ENCODE results near the gene RBM28. TPM values are rescaled to one million over a fixed set of nuclear protein-coding genes. Genes with fewer than 3 reads are reported as not detected.

Gene RBM28
- total RNA-seq, 2 donors from 2014 or later, result 30.4 to 46.6 TPM

DNA sequence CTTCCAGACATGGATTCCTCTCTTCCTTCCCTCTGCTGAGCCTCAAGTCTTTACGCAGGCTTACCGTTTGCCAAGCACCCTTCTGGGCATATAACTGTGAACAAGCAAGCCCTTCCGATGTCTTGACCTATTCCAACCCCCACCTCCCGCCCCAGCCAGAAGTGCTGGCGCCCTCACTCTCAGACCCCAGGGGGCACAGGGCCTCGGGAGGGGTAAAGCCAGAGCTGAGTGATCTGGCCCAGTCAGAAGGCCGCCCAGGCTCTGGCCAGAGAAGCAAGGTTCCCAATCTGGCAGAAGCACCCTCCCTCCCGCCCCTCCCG lies 16.6 kb upstream of the RBM28 start:
- H3K27ac Mint-ChIP-seq, result no peak overlapping the region
- H3K4me3 Mint-ChIP-seq, result peak overlapping the region; percentile 78
- no peaks in the 10 kb centered on the region for H3K36me3 Mint-ChIP-seq (ENCODE audit: low read depth)
- peaks cover 25% of the 10 kb centered on the region for H3K4me1 Mint-ChIP-seq
- no peak for ATAC-seq (replicated peaks)
- H3K27me3 Mint-ChIP-seq, result peaks cover 22% of the 10 kb centered on the region
- no peaks in the 10 kb centered on the region for H3K9me3 Mint-ChIP-seq

- peaks cover 25% of the 10 kb centered on the region for H3K4me1 Mint-ChIP-seq
- no peak overlapping the region for H3K4me3 Mint-ChIP-seq
- H3K36me3 Mint-ChIP-seq (ENCODE audit: low read depth), result no peaks in the 10 kb centered on the region
- H3K27me3 Mint-ChIP-seq, result peaks cover 19% of the 10 kb centered on the region
- no peak for ATAC-seq (replicated peaks)
- no peaks in the 10 kb centered on the region for H3K9me3 Mint-ChIP-seq
- H3K27ac Mint-ChIP-seq, result no peak overlapping the region
These were observed 16.2 kb upstream of the RBM28 start for GRCh38 chr7:128359939-128360338.

- Mint-ChIP-seq H3K4me3 (no peak overlapping the region), H3K4me1 (peaks cover 25% of the 10 kb centered on the region), H3K9me3 (no peaks in the 10 kb centered on the region), H3K36me3 (ENCODE audit: low read depth) (no peaks in the 10 kb centered on the region), H3K27ac (no peak overlapping the region), H3K27me3 (peaks cover 13% of the 10 kb centered on the region)
- no peak for ATAC-seq (replicated peaks)
These were observed 15.6 kb upstream of the RBM28 start for GRCh38 chr7:128359336-128359735.

DNA sequence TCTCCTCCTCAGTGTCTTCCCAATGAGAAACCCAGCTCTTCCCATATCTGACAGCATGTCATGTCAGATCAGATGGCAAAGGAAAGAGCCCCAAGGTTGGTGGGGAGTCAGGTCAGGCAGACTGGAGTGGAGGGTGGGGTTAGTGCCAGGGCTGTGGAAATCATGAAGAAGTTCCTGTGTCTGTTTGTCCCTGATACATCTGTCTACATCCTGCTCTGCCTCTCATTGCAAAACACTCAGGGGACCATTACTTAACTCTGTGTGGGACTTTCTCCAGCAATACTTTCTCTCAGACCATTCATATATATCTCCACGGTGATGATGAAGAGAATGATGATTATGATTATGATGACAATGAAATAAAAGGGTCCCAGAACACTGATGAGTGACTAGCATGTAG lies 14.5 kb upstream of the RBM28 start:
- no peaks in the 10 kb centered on the region for H3K36me3 Mint-ChIP-seq (ENCODE audit: low read depth)
- H3K27me3 Mint-ChIP-seq, result peaks cover 14% of the 10 kb centered on the region
- H3K9me3 Mint-ChIP-seq, result no peaks in the 10 kb centered on the region
- no peak overlapping the region for H3K27ac Mint-ChIP-seq
- H3K4me1 Mint-ChIP-seq, result peaks cover 25% of the 10 kb centered on the region
- H3K4me3 Mint-ChIP-seq, result no peak overlapping the region
- ATAC-seq (replicated peaks), result no peak

GRCh38 chr7:128357217-128357613 lies 13.5 kb upstream of the RBM28 start:
- Mint-ChIP-seq H3K27ac (no peak overlapping the region), H3K27me3 (peaks cover 21% of the 10 kb centered on the region), H3K4me3 (no peak overlapping the region), H3K9me3 (no peaks in the 10 kb centered on the region), H3K36me3 (ENCODE audit: low read depth) (no peaks in the 10 kb centered on the region), H3K4me1 (peaks cover 17% of the 10 kb centered on the region)
- no peak for ATAC-seq (replicated peaks)

DNA sequence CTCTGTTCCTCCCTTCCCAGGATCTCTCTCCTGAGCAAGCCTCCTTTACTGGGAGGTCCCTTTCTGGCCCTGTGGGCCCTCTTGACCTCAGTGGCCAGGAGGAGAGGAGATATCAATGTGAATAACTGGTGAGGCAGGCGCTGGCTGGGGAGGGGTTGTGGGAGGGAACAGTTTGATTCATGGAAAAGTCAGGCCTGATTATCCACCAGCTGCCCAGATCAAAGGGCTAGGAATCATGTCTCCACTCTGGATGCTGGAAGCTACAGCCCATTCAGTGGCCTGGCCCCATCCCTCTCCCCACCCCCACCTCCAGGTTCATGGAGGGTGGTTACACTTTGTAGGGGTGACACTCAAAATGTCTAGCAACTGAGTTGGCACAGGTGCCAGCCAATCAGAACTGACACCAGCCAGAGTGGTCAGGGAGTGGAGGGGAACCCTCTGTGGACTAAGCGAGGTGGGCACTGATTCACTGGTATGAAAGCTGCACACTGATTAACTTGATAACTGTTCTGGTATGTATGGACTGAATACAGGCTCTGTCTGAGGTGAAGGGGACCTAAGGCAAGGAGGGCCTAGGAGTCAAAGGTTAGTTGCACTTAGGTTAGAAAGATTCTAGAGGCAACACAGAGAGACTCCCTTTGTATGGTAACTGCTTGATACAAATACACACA lies 13.0 kb upstream of the RBM28 start:
- Mint-ChIP-seq H3K36me3 (ENCODE audit: low read depth) (no peaks in the 10 kb centered on the region), H3K27ac (no peak overlapping the region), H3K27me3 (peaks cover 21% of the 10 kb centered on the region)

DNA sequence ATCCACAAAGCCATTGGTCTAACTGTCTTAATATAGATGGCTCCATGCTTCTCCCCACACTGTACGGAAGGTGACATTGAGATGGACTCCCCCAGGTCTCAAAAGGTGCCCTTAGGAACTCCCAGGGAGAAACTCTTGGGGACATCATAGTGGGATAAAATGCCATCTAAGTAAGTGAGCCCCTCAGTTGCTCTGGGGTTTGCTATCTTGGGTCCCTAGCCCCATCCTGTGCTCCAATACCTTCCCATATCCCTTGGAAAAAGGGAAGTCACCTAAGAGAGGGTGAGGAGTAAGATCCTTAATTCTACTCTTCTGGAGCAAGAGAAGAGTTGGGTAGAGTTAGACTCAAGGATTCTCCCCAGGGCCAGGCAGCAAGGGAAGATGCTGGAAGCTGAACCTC lies 9.9 kb upstream of the RBM28 start:
- Mint-ChIP-seq H3K9me3 (no peaks in the 10 kb centered on the region), H3K27me3 (peaks cover 14% of the 10 kb centered on the region), H3K4me3 (peak overlapping the region; percentile 44), H3K36me3 (ENCODE audit: low read depth) (no peaks in the 10 kb centered on the region), H3K27ac (no peak overlapping the region), H3K4me1 (peaks cover 6% of the 10 kb centered on the region)
- ATAC-seq (replicated peaks), result no peak

More for the DNA sequence above, 13.0 kb upstream of the RBM28 start:
- no peak for ATAC-seq (replicated peaks)
- Mint-ChIP-seq H3K4me3 (no peak overlapping the region), H3K4me1 (peaks cover 11% of the 10 kb centered on the region), H3K9me3 (no peaks in the 10 kb centered on the region)

DNA sequence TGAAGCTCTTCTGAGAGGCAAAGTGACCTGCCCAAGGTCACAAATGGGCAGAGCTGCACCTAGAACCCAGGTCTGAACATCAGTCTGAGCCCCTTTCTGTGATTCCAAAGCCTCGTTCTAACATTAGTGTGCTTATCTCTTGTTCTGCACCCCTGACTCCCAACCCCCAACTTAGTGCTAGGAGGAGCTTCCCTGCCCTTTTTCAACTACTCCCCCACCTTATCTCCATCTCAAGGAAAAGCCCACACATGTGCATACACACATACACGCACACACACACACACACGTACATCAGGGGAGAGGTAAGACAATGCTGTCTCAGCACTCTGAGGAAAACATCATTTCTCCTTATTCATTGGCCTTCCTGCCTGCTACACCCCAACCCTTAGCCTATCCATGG lies 9.5 kb upstream of the RBM28 start:
- Mint-ChIP-seq H3K9me3 (no peaks in the 10 kb centered on the region), H3K4me1 (peaks cover 6% of the 10 kb centered on the region), H3K36me3 (ENCODE audit: low read depth) (no peaks in the 10 kb centered on the region), H3K4me3 (peak overlapping the region; percentile 44), H3K27ac (no peak overlapping the region), H3K27me3 (peaks cover 14% of the 10 kb centered on the region)
- ATAC-seq (replicated peaks), result no peak

GRCh38 chr7:128352636-128353035 lies 8.9 kb upstream of the RBM28 start:
- Mint-ChIP-seq H3K36me3 (ENCODE audit: low read depth) (no peaks in the 10 kb centered on the region), H3K27ac (no peak overlapping the region)

GRCh38 chr7:128352153-128352537 lies 8.4 kb upstream of the RBM28 start:
- Mint-ChIP-seq H3K9me3 (no peaks in the 10 kb centered on the region), H3K27ac (no peak overlapping the region), H3K4me1 (peaks cover 6% of the 10 kb centered on the region), H3K4me3 (no peak overlapping the region), H3K27me3 (peaks cover 14% of the 10 kb centered on the region), H3K36me3 (ENCODE audit: low read depth) (no peaks in the 10 kb centered on the region)
- ATAC-seq (replicated peaks), result peak; percentile 40

More at GRCh38 chr7:128352636-128353035, 8.9 kb upstream of the RBM28 start:
- peaks cover 6% of the 10 kb centered on the region for H3K4me1 Mint-ChIP-seq
- peaks cover 14% of the 10 kb centered on the region for H3K27me3 Mint-ChIP-seq
- H3K9me3 Mint-ChIP-seq, result no peaks in the 10 kb centered on the region
- ATAC-seq (replicated peaks), result no peak
- H3K4me3 Mint-ChIP-seq, result peak overlapping the region; percentile 44

DNA sequence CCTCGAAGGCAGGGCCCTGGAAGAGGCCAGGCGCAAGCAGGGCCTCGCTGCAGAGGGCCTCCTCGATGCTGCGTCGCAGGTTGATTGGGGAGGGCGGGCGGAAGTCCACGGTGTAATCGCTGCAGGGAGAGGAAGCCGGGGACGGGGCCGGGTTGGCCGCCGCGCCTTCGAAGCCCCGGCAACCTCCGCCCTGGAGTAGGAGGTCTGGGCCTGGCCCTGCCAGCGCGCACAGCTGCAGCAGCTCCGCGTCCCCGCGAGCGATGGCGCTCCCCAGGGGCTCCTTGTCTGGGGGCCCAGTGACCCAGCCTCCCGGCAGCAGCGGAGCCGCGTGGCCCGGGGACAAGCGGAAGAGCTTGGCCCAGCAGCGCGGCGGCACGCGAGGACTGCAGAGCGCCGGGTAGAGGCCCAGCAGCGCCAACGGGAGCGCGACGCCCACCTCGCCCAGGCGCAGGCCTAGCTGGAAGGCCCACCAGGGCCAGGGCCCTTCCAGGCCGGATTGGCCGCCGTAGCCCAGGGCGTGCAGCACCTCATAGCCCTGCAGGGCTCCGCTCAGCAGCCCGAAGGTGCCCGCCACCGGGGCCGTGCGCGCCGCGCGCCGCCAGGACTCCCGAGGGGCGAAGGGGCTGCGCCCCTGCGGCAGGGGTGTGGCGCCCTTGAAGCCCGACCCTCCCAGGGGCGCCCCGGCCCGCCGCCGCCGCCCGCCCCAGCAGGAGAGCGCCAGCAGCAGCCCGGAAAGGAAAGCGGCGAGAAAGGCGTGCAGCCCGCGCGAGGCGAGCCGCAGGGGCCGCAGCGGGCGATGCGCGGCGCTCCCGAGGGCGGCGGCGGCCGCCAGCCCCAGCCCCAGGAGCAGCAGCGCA lies 7.8 kb upstream of the RBM28 start:
- Mint-ChIP-seq H3K4me1 (peaks cover 6% of the 10 kb centered on the region), H3K9me3 (no peaks in the 10 kb centered on the region), H3K27me3 (peaks cover 14% of the 10 kb centered on the region), H3K4me3 (no peak overlapping the region), H3K36me3 (ENCODE audit: low read depth) (no peaks in the 10 kb centered on the region), H3K27ac (no peak overlapping the region)
- peak; percentile 31 for ATAC-seq (replicated peaks)

DNA sequence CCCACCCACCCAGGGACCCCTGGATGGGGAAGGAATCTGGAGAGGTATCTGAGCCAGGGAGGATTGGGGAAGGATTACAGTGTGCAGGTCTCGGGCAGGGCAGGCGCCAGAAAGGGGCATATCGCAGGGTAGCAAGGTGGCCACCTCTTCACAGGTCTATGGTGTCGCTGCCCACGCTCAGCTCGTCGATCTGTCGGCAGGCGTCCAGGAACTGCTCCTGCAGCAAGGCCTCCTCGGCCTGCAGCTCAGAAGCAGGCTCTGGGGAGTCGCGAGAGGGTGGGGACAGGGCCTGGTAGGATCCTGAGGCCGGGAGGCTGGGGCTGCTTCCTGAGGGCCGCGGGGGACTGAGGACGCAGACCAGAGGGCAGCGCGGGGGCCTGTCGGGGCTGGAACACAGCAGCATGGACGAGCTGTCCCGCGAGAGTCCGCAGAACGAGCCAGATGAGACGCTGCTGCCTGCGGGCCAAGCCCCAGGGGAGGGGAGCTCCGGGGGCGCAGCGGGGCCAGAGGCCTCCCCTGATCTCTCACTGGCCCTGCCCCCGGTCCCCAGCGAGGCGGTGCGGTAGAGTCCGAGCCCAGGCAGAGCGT lies 7.1 kb upstream of the RBM28 start:
- no peaks in the 10 kb centered on the region for H3K9me3 Mint-ChIP-seq
- H3K4me1 Mint-ChIP-seq, result peaks cover 4% of the 10 kb centered on the region
- H3K27me3 Mint-ChIP-seq, result peaks cover 14% of the 10 kb centered on the region
- ATAC-seq (replicated peaks), result no peak
- H3K36me3 Mint-ChIP-seq (ENCODE audit: low read depth), result no peaks in the 10 kb centered on the region
- H3K4me3 Mint-ChIP-seq, result peak overlapping the region; percentile 31
- H3K27ac Mint-ChIP-seq, result no peak overlapping the region

GRCh38 chr7:128349466-128349825 lies 5.7 kb upstream of the RBM28 start:
- Mint-ChIP-seq H3K9me3 (no peaks in the 10 kb centered on the region), H3K27ac (no peak overlapping the region), H3K36me3 (ENCODE audit: low read depth) (no peaks in the 10 kb centered on the region), H3K4me3 (no peak overlapping the region), H3K27me3 (peaks cover 14% of the 10 kb centered on the region), H3K4me1 (no peaks in the 10 kb centered on the region)
- no peak for ATAC-seq (replicated peaks)

- Mint-ChIP-seq H3K27me3 (peaks cover 2% of the 10 kb centered on the region), H3K36me3 (ENCODE audit: low read depth) (no peaks in the 10 kb centered on the region), H3K9me3 (no peaks in the 10 kb centered on the region), H3K4me3 (no peak overlapping the region), H3K4me1 (peaks cover 4% of the 10 kb centered on the region), H3K27ac (no peak overlapping the region)
- no peak for ATAC-seq (replicated peaks)
These were observed 4.0 kb upstream of the RBM28 start for GRCh38 chr7:128347647-128348097.

GRCh38 chr7:128344431-128344774 lies 695 bp upstream of the RBM28 start:
- no peaks in the 10 kb centered on the region for H3K27me3 Mint-ChIP-seq
- H3K9me3 Mint-ChIP-seq, result no peaks in the 10 kb centered on the region
- H3K27ac Mint-ChIP-seq, result peak overlapping the region; percentile 90
- peak overlapping the region; percentile 96 for H3K4me3 Mint-ChIP-seq
- H3K36me3 Mint-ChIP-seq (ENCODE audit: low read depth), result peaks cover 8% of the 10 kb centered on the region
- H3K4me1 Mint-ChIP-seq, result peaks cover 25% of the 10 kb centered on the region
- no peak for ATAC-seq (replicated peaks)
